Bronchial epithelial cell (primary cell): ENCODE measurements around the gene IFFO2. TPM values are rescaled to one million over a fixed set of nuclear protein-coding genes. Genes with fewer than 3 reads are reported as not detected.

Experiments
- DNase-seq: peaks from one replicate; pipeline ENCODE4 v3.0.0-alpha.2; 2010; ENCODE audit warnings: low read depth
- FAIRE-seq: peaks from 2 replicates; lab custom pipeline; 2011; peaks lifted over from hg19 to GRCh38; lab: Jason Lieb, UNC
- H3K27me3 ChIP-seq: 2 replicates; pipeline ENCODE4 v1.5.1; 2011; ENCODE audit warnings: low read length; ENCODE audit not compliant: control insufficient read depth, insufficient read depth
- H3K36me3 ChIP-seq: 2 replicates; pipeline ENCODE4 v1.5.1; 2011; ENCODE audit warnings: low read length; ENCODE audit not compliant: control insufficient read depth, insufficient read depth
- H3K4me3 ChIP-seq: 2 replicates; pipeline ENCODE4 v1.5.1; 2011; ENCODE audit warnings: mild to moderate bottlenecking, low read depth, low read length, control low read depth
- total RNA-seq: library from RNA; depleted of rRNA; stranded (reverse); fragments of >200 nt; gene quantifications from 2 replicates; pipeline ENCODE4 v1.2.1, GENCODE V29; 2014
- TF ChIP-seq, protein P1 (sequence below): IDR thresholded peaks from 2 replicates; pipeline ENCODE4 v1.5.1; 2011; ENCODE audit warnings: mild to moderate bottlenecking, moderate library complexity, low read length, control low read depth, inconsistent platforms; ENCODE audit not compliant: insufficient read depth, severe bottlenecking

Gene IFFO2
- total RNA-seq, 1 donor from 2014 or later = 11.8 TPM

DNA sequence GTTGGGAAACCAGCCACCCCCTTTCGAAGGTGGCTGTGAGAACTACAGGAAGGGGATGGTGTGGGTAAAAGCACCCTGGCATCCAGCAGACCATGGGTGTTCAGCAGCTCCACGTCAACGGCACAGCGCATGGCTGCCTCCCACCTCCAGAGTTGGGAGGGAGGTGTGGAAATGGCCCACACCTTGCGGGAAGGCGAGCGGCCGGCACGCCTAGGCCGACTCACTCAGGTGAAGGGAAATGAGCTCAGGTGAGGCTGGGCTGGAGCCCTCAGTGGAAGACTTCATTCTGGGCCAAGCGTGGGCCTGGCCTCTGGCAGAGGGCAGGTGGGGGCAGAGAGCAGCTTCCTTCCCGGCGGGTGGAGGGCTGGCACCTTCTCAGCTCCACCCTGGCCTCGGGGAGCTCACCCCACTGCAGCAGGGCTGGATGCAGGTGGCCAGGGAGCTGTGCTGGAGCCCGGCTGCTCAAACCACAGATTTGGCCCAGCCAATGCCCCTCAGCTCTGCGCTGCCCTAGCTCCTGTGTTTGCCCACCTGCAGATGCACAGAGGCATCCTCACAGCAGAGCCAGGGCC, 29.3 kb downstream of the IFFO2 start:
- FAIRE-seq (no peak), DNase-seq (peak; percentile 74)
- no peaks in the 10 kb centered on the region for H3K27me3 ChIP-seq
- peaks cover 1% of the 10 kb centered on the region for H3K36me3 ChIP-seq
- TF ChIP-seq, protein P1, sequence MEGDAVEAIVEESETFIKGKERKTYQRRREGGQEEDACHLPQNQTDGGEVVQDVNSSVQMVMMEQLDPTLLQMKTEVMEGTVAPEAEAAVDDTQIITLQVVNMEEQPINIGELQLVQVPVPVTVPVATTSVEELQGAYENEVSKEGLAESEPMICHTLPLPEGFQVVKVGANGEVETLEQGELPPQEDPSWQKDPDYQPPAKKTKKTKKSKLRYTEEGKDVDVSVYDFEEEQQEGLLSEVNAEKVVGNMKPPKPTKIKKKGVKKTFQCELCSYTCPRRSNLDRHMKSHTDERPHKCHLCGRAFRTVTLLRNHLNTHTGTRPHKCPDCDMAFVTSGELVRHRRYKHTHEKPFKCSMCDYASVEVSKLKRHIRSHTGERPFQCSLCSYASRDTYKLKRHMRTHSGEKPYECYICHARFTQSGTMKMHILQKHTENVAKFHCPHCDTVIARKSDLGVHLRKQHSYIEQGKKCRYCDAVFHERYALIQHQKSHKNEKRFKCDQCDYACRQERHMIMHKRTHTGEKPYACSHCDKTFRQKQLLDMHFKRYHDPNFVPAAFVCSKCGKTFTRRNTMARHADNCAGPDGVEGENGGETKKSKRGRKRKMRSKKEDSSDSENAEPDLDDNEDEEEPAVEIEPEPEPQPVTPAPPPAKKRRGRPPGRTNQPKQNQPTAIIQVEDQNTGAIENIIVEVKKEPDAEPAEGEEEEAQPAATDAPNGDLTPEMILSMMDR = no peak
- no peak overlapping the region for H3K4me3 ChIP-seq

DNA sequence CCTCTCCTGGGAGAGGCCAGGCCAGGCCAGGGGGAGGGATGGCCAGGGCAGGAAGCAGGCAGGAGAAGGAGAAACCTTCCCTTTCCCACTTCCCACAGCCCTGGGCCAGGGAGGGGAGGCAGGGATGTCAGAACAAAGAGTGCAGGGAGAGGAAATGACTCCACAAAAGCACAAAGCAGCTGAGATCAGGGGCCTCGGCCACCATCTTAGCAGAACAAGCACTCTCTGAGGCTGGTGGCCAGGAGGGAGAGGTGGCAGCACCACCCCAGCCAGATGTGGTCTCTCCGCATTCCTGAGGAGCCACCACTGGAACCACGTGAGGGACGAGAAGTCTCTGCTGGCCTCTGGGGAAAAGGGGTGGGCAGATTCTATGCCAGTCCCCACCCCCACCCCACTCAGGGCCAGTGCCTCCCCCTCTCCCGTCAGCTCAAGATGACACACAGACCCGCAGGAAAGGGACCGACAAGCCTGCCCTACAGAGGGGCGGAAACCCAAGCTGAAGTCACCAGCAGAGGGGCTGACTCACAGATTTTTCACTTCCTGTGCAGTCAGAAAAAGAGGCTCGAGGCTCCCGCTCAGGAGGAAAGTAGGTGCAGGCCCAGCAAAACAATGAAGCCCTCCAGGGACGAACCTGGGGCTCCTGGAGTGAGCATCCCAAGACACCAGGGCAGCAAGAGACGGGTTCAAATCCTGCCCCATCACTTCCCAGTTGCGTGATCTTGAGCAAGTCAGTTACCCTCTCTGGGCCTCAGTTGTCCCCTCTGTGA, 30.0 kb downstream of the IFFO2 start:
- FAIRE-seq = no peak
- Histone ChIP-seq H3K4me3 (no peak overlapping the region), H3K27me3 (no peaks in the 10 kb centered on the region), H3K36me3 (peaks cover 1% of the 10 kb centered on the region)
- TF ChIP-seq, protein P1 = no peak
- peak; percentile 95 for DNase-seq

DNA sequence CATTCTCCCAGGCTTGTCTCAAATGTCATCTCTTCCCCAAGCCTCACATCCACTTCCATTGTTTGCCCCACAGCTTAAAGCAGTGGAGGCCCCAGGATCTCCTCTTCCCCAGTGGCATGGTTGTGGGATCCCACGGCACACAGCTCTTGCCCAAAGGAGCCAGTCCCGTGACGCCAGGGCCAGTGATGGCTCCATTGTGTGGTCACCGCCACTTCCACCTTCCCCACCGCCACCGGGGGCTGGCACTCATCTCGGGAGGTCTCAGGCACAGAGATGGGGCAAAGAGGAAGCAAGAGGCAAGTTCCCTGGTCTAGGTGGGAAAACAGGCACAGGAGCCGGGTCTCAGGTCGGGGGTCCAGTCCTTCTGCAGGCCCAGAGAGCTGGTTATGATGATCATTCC, 31.2 kb downstream of the IFFO2 start:
- FAIRE-seq (no peak), DNase-seq (no peak)
- H3K36me3 ChIP-seq = peaks cover 9% of the 10 kb centered on the region
- H3K4me3 ChIP-seq = no peak overlapping the region
- no peaks in the 10 kb centered on the region for H3K27me3 ChIP-seq
- TF ChIP-seq, protein P1 = no peak

DNA sequence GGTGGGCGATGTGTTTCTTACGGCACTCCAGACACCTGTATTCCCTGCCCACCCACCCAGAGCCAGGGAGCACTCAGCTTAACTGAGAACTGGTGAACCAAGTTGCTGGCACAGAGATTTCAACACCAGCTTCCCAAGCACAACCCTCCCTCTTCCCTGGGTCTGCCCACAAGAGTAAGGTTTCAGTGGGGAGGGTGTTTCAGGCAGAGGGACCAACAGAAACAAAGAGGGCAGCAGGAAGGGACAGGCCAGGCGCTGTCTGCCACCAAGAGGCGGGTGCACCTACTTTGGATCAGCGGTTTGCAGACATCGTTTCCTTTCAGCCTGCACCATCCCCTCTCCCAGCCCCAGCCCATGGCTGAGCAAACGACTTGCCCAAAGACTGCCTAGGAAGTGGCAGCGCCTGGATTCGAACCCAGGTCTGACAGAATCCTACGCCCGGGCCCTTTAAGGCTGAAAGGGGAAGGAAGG, 32.2 kb downstream of the IFFO2 start:
- Histone ChIP-seq H3K4me3 (no peak overlapping the region), H3K27me3 (no peaks in the 10 kb centered on the region), H3K36me3 (peaks cover 11% of the 10 kb centered on the region)
- peak; percentile 39 for DNase-seq
- no peak for FAIRE-seq
- TF ChIP-seq, protein P1 = no peak

DNA sequence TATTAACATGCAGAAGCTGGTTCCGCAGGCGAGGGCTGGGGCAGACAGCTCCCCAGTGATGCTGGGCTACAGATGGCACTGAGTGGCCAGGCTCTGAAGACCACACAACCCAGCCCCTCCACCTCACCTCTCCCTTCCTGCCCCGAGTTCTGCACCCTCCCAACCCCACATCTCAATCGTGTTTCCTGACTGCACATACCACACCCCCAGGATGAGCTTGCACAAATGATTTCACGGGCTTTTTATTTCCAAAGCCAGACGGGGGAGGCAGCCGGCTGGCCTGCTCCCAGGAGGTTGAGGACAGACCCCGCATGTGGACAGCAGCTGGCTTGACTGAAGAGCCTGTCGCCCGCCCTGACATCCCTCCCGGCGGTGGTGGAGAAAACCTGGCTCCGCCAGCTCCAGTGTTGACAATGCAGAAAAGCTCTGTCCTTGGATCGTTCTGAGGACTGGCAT, 32.7 kb downstream of the IFFO2 start:
- H3K27me3 ChIP-seq = no peaks in the 10 kb centered on the region
- DNase-seq (peak; percentile 38), FAIRE-seq (no peak)
- TF ChIP-seq, protein P1 = no peak
- H3K4me3 ChIP-seq = no peak overlapping the region
- H3K36me3 ChIP-seq = peaks cover 11% of the 10 kb centered on the region
